ENCODE data around the gene TXLNB. TPM values are rescaled to one million over a fixed set of nuclear protein-coding genes. Genes with fewer than 3 reads are reported as not detected.
A peak's percentile ranks its signal among the peaks of the same experiment; 100 is the strongest.

The TXLNB gene
- total and polyA plus RNA-seq, 2 donors (not counting 1 experiment from before 2014, with no cell fraction given), result 3.4 to 3.6 TPM

GRCh38 chr6:139320081-139320480 is 28.3 kb upstream of the TXLNB start:
- Histone ChIP-seq H3K27me3 (replicated peaks in 1 of 4; ENCODE audit: control extremely low read depth in 1 of 4, control insufficient read depth in 3 of 4, insufficient read depth in 4 of 4, low read length in 3 of 4) (no peaks in the 10 kb centered on the region), H3K36me3 (replicated peaks in 1 of 2; ENCODE audit: control extremely low read depth in 1 of 2, control insufficient read depth in 1 of 2, extremely low read depth in 1 of 2, insufficient read depth in 2 of 2, low read length in 1 of 2) (no peaks in the 10 kb centered on the region), H3K9me3 (ENCODE audit: control extremely low read depth in 1 of 3, control insufficient read depth in 2 of 3, insufficient read depth in 1 of 3, low read length in 2 of 3) (no peaks in the 10 kb centered on the region), H2AFZ (ENCODE audit: insufficient read depth, low read depth, low read length, poor library complexity, severe bottlenecking) (no peak overlapping the region), H3K27ac (ENCODE audit: low read length in 2 of 2) (no peak overlapping the region), H3K4me1 (ENCODE audit: control insufficient read depth in 2 of 2, insufficient read depth in 2 of 2, low read length in 2 of 2) (peaks cover 24 to 25% of the 10 kb centered on the region in 2 donors), H3K4me2 (replicated peaks; ENCODE audit: low read depth, low read length, poor library complexity, severe bottlenecking) (no peak overlapping the region), H4K20me1 (ENCODE audit: control insufficient read depth, insufficient read depth, low read length, poor library complexity, severe bottlenecking) (no peaks in the 10 kb centered on the region), H3K9ac (ENCODE audit: low read length) (no peak overlapping the region), H3K79me2 (ENCODE audit: control insufficient read depth, insufficient read depth, low read length) (no peaks in the 10 kb centered on the region), H3K4me3 (ENCODE audit: control extremely low read depth in 1 of 5, extremely low read depth in 1 of 5, insufficient read depth in 1 of 5, low read depth in 2 of 5, low read length in 4 of 5) (no peak overlapping the region)
- no peak for DNase-seq
- WGBS (ENCODE audit: insufficient coverage), result 80% methylated on average over 1 of the region's 2 CpGs
- Mint-ChIP-seq H3K4me1 (peaks cover 26% of the 10 kb centered on the region), H3K27ac (no peak overlapping the region), H3K27me3 (no peaks in the 10 kb centered on the region), H3K9me3 (ENCODE audit: insufficient read depth) (no peaks in the 10 kb centered on the region), H3K4me3 (no peak overlapping the region)
- POLR2A ChIA-PET, result no interaction called here
- ATAC-seq (ENCODE audit: low read depth), result no peak
- CTCF ChIA-PET, result interaction anchor here (0.5 to 1.0 kb wide), 4 partner anchors 26 to 101 kb away, joined by 3 read pairs; no protein-coding TSS in a partner anchor
- TF ChIP-seq, protein P1, sequence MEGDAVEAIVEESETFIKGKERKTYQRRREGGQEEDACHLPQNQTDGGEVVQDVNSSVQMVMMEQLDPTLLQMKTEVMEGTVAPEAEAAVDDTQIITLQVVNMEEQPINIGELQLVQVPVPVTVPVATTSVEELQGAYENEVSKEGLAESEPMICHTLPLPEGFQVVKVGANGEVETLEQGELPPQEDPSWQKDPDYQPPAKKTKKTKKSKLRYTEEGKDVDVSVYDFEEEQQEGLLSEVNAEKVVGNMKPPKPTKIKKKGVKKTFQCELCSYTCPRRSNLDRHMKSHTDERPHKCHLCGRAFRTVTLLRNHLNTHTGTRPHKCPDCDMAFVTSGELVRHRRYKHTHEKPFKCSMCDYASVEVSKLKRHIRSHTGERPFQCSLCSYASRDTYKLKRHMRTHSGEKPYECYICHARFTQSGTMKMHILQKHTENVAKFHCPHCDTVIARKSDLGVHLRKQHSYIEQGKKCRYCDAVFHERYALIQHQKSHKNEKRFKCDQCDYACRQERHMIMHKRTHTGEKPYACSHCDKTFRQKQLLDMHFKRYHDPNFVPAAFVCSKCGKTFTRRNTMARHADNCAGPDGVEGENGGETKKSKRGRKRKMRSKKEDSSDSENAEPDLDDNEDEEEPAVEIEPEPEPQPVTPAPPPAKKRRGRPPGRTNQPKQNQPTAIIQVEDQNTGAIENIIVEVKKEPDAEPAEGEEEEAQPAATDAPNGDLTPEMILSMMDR (IDR thresholded peaks at IDR 0.05), result no peak
- TF ChIP-seq EZH2 (IDR thresholded peaks at IDR 0.05; ENCODE audit: borderline replicate concordance, insufficient read depth, low read depth, low read length, poor library complexity, severe bottlenecking), result no peak
- intact Hi-C loops (cut with micrococcal nuclease), result no loop called here

DNA sequence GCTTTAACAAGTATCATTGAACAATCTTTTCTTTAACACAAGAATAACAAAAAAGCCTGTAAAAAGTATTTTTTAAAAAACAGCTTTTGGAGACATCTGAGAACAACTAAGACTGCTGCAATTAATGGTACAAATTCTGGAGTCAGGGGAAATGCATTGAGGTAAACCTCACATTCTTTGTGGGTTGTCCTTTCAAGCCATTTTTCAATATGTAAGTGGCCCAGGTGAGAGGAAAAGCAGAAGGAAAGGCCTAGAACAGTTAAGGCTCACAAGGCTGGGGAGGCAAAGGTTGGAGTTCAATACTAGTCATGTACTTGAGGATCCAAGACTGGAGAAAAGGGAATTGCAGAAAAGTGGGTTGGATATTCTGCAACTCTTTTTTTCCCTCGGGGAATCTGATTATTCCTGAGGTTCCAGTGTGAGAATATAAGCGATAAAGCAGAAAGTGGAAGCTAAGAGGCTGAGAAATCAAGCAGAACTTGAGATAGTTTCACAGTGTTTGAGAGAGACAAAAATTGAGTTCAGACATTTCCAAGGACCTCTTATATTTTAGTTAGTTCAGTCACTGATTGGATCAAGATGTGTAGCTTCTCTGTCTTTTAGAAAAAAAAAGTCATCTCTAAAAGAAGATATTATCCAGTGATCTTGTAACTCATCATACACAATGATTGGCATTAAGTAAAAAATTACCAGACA is 25.0 kb upstream of the TXLNB start:
- intact Hi-C loops (cut with micrococcal nuclease), result no loop called here
- CTCF ChIA-PET, result interaction anchor here (0.8 to 1.1 kb wide), 2 partner anchors 49 to 98 kb away, joined by 3 read pairs; no protein-coding TSS in a partner anchor

More for the DNA sequence above, 25.0 kb upstream of the TXLNB start:
- H3K4me1 ChIP-seq (ENCODE audit: control insufficient read depth in 2 of 2, insufficient read depth in 2 of 2, low read length in 2 of 2), result peaks cover 4 to 10% of the 10 kb centered on the region in 2 donors
- no CpG with 5 or more reads among the region's 2 CpGs for WGBS (ENCODE audit: insufficient coverage)
- Mint-ChIP-seq H3K9me3 (ENCODE audit: insufficient read depth) (no peaks in the 10 kb centered on the region), H3K27me3 (no peaks in the 10 kb centered on the region), H3K4me1 (peaks cover 10% of the 10 kb centered on the region), H3K4me3 (no peak overlapping the region), H3K27ac (peak overlapping the region; percentile 68)
- DNase-seq (no peak), ATAC-seq (ENCODE audit: low read depth) (no peak)
- H2AFZ ChIP-seq (ENCODE audit: insufficient read depth, low read depth, low read length, poor library complexity, severe bottlenecking), result peak overlapping the region; percentile 48
- H3K9ac ChIP-seq (ENCODE audit: low read length), result no peak overlapping the region
- no peaks in the 10 kb centered on the region for H4K20me1 ChIP-seq (ENCODE audit: control insufficient read depth, insufficient read depth, low read length, poor library complexity, severe bottlenecking)
- TF ChIP-seq, protein P1 (IDR thresholded peaks at IDR 0.05), result no peak
- no peak for TF ChIP-seq EZH2 (IDR thresholded peaks at IDR 0.05; ENCODE audit: borderline replicate concordance, insufficient read depth, low read depth, low read length, poor library complexity, severe bottlenecking)
- no peaks in the 10 kb centered on the region for H3K27me3 ChIP-seq (replicated peaks in 1 of 4; ENCODE audit: control extremely low read depth in 1 of 4, control insufficient read depth in 3 of 4, insufficient read depth in 4 of 4, low read length in 3 of 4)
- H3K27ac ChIP-seq (ENCODE audit: low read length in 2 of 2), result peak overlapping the region in 1 of 2 donors; percentile 65
- POLR2A ChIA-PET, result no interaction called here
- no peaks in the 10 kb centered on the region for H3K79me2 ChIP-seq (ENCODE audit: control insufficient read depth, insufficient read depth, low read length)
- no peak overlapping the region for H3K4me3 ChIP-seq (ENCODE audit: control extremely low read depth in 1 of 5, extremely low read depth in 1 of 5, insufficient read depth in 1 of 5, low read depth in 2 of 5, low read length in 4 of 5)
- no peaks in the 10 kb centered on the region for H3K9me3 ChIP-seq (ENCODE audit: control extremely low read depth in 1 of 3, control insufficient read depth in 2 of 3, insufficient read depth in 1 of 3, low read length in 2 of 3)
- H3K36me3 ChIP-seq (replicated peaks in 1 of 2; ENCODE audit: control extremely low read depth in 1 of 2, control insufficient read depth in 1 of 2, extremely low read depth in 1 of 2, insufficient read depth in 2 of 2, low read length in 1 of 2), result no peaks in the 10 kb centered on the region
- H3K4me2 ChIP-seq (replicated peaks; ENCODE audit: low read depth, low read length, poor library complexity, severe bottlenecking), result peak overlapping the region; percentile 26

Measured in B cell (primary cell).